IMR-90 (cell line): ENCODE measurements around the gene BANF1. TPM values are rescaled to one million over a fixed set of nuclear protein-coding genes. Genes with fewer than 3 reads are reported as not detected.

Source experiments
- CTCF ChIP-seq: conservative IDR thresholded peaks from 2 replicates; pipeline ENCODE4 v1.5.1; 2012; ENCODE audit warnings: mild to moderate bottlenecking, low read depth, low read length, improper control_type of control experiment
- FOS ChIP-seq: fragments of 150-350 bp; IDR thresholded peaks from 2 replicates; pipeline ENCODE4 v1.6.1; 2016; ENCODE audit warnings: low read depth, low read length
- MXI1 ChIP-seq: IDR thresholded peaks from 2 replicates; pipeline ENCODE4 v1.6.1; 2012; ENCODE audit warnings: low read depth, mild to moderate bottlenecking, low read length, moderate library complexity, borderline replicate concordance
- NFE2L2 ChIP-seq: fragments of 150-350 bp; IDR thresholded peaks from 2 replicates; pipeline ENCODE4 v1.6.1; 2016; ENCODE audit warnings: low read depth, mild to moderate bottlenecking, low read length
- POLR2A ChIP-seq: IDR thresholded peaks from 2 replicates; pipeline ENCODE4 v1.6.1; 2012; ENCODE audit warnings: mild to moderate bottlenecking, low read depth, low read length
- RCOR1 ChIP-seq: IDR thresholded peaks from 2 replicates; pipeline ENCODE4 v1.6.1; 2012; ENCODE audit warnings: mild to moderate bottlenecking, low read length, improper control_type of control experiment; ENCODE audit not compliant: insufficient replicate concordance
- polyA plus RNA-seq, 3 experiments: library from polyadenylated mRNA; depleted of rRNA; stranded (reverse); fragments of >200 nt; gene quantifications; 2 replicates each; pipeline ENCODE4 v1.2.3, GENCODE V29; 2012; ENCODE audit warnings: low replicate concordance in 1 of 3
- total RNA-seq: library from RNA; depleted of rRNA; stranded (reverse); fragments of >200 nt; gene quantifications from 2 replicates; pipeline ENCODE4 v1.2.3, GENCODE V29; 2012

Gene BANF1
- total and polyA plus RNA-seq, 2 of the 4 experiments (the other 2 are of a cell fraction) = 36.6 to 242 TPM

DNA sequence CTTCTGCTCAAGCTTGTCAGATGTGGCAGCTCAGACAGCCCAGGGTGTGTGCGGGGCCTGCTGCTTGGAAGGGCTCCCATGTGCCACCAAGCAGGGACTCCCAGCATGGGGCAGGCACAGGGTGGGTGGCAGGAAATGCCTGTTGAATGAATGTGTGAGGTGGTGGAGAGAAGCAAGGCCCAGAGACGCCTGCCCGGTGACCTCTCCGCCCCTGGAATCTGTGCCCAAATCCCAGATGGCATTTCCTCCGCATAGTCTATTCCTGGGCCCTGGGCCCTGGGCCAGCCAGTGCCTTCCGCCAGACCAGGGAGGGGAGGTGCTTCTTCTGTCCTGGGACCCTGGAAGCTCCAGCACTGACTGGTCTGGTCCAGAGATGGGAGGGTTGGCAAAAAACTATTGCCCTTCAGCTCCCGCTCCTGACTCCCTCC, 13.2 kb downstream of the BANF1 start (continued):
- TF ChIP-seq CTCF (no peak), POLR2A (no peak), MXI1 (no peak), RCOR1 (no peak), NFE2L2 (no peak), FOS (no peak)
